Keratinocyte (primary cell): ENCODE data around the gene HDGFL2.

Source experiments
- EZH2 ChIP-seq: IDR thresholded peaks from one replicate; pipeline ENCODE4 v1.6.1; 2012; ENCODE audit warnings: inconsistent platforms, mild to moderate bottlenecking, low read length, moderate library complexity
- TF ChIP-seq, protein P1 (sequence below), 3 experiments: IDR thresholded peaks in 1 of 3; conservative IDR thresholded peaks in 1 of 3; optimal IDR thresholded peaks in 1 of 3; 2 replicates in 2 of 3; 3 replicates in 1 of 3; pipeline versions ENCODE3 to v1.5.1; 2011; ENCODE audit warnings: low read length in 3 of 3, mild to moderate bottlenecking in 3 of 3, moderate library complexity in 2 of 3, control low read depth in 1 of 3, inconsistent platforms in 1 of 3; ENCODE audit not compliant: insufficient read depth in 2 of 3; ENCODE audit errors: extremely low read depth in 1 of 3

- TF ChIP-seq, protein P1, sequence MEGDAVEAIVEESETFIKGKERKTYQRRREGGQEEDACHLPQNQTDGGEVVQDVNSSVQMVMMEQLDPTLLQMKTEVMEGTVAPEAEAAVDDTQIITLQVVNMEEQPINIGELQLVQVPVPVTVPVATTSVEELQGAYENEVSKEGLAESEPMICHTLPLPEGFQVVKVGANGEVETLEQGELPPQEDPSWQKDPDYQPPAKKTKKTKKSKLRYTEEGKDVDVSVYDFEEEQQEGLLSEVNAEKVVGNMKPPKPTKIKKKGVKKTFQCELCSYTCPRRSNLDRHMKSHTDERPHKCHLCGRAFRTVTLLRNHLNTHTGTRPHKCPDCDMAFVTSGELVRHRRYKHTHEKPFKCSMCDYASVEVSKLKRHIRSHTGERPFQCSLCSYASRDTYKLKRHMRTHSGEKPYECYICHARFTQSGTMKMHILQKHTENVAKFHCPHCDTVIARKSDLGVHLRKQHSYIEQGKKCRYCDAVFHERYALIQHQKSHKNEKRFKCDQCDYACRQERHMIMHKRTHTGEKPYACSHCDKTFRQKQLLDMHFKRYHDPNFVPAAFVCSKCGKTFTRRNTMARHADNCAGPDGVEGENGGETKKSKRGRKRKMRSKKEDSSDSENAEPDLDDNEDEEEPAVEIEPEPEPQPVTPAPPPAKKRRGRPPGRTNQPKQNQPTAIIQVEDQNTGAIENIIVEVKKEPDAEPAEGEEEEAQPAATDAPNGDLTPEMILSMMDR (optimal IDR thresholded peaks at IDR 0.05 in 1 of 3, IDR thresholded peaks at IDR 0.05 in 1 of 3, conservative IDR thresholded peaks at IDR 0.05 in 1 of 3; ENCODE audit: extremely low read depth in 1 of 3, insufficient read depth in 2 of 3, low read length in 3 of 3): no peak
- TF ChIP-seq EZH2: no peak
These were observed 10.7 kb downstream of the HDGFL2 start for GRCh38 chr19:4482721-4483364.
